Erythroblast (primary cell): ENCODE data around the gene TPT1.
"Not testable (repeated sequence)": the region's sequence is repeated elsewhere in the genome, so short reads cannot be mapped to it uniquely, and the experiment has no call there.

ENCODE experiments used
- DNase-seq, 2 experiments: peaks; one replicate each; lab custom pipeline; 2025; lab: John Stamatoyannopoulos, UW
- GATA1 ChIP-seq: IDR thresholded peaks from 2 replicates; pipeline ENCODE4 v1.6.1; 2011; ENCODE audit warnings: low read depth, mild to moderate bottlenecking, control low read depth, low read length, moderate library complexity
- POLR2A ChIP-seq: IDR thresholded peaks from 2 replicates; pipeline ENCODE4 v1.6.1; 2011; ENCODE audit warnings: mild to moderate bottlenecking, low read length

TPT1 gene

DNA sequence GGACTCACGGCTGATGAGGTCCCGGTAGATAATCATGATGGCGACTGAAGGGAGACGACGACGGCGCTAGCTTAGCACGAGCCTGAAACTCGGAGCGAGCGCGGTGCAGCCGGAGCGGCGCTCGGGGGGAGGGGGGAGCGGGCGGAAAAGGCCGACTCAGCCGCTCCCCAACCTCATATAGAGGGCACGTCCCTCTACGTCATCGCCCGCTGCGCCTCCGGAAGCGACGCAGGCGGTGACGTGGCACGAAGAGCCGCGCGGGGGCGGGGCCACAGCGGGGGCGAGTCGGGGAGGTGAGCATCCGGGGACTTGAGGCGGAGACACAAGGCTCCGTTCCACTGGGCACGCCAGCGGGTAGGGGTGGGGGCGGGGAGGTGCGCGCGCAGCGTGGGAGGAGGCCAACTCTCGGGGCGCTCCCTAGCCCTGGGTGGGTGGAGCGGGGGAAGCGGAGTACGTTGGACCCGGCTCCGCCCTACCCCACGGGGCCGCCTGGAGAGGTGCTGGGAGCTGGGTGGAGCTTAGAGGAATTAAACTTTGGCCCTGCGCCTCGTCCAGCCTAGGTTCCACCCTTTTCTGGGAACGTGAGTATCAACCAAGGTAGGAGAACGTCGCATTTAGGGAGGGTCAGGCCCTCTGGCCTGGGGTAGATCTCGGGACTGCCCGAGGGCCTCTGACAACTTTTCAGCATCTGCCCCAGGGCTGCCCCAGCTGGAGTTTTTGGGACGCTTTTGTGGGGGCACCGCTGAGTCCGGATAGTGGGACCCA lies at the start of gene TPT1:
TSS of gene TPT1 (minus strand) at position 150 of the 765 bp plus-strand sequence. CDS start at position 36, 114 bp downstream.
- DNase-seq: peak; percentile 100
- TF ChIP-seq GATA1 (no peak), POLR2A (peak; percentile 83)

DNA sequence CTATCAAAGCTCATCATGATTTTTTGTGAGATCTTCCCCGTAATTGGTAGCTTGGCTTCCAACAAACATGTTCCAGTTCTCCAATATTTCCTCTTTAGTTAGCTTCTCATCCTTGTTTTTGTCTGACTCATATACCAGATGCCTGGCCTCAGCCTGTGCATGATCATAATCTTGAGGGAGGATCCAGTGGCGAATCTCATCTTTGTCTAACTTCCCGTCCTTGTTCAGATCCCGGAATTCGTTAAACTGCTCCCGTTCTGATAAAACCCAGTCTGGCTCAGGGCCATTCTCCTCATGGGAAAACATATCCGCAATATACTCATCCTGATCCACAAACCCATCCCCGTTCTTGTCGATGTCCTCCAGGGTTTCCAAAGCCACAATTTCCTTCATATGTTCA lies 49.4 kb upstream of the TPT1 start:
- DNase-seq: not testable (repeated sequence)

DNA sequence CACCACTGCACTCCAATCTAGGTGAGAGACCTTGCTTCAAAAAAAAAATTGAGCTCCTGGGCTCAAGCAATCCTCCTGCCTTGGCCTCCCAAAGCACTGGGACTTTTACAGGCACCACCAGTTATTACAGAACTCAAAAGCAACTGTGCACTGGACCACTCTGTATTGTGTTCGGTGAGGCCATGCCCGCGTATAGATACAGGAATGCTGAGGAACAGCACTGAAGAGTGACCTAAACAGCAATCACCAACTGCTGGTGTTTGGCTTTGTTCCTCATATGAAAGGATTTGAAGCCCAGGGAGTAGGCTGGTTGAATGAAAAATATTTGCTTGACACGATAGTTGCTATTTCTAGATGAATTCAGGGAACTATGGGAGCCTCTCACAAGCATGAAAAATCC lies 47.7 kb upstream of the TPT1 start:
- TF ChIP-seq GATA1: no peak
- no peak for TF ChIP-seq POLR2A
- no peak for DNase-seq

DNA sequence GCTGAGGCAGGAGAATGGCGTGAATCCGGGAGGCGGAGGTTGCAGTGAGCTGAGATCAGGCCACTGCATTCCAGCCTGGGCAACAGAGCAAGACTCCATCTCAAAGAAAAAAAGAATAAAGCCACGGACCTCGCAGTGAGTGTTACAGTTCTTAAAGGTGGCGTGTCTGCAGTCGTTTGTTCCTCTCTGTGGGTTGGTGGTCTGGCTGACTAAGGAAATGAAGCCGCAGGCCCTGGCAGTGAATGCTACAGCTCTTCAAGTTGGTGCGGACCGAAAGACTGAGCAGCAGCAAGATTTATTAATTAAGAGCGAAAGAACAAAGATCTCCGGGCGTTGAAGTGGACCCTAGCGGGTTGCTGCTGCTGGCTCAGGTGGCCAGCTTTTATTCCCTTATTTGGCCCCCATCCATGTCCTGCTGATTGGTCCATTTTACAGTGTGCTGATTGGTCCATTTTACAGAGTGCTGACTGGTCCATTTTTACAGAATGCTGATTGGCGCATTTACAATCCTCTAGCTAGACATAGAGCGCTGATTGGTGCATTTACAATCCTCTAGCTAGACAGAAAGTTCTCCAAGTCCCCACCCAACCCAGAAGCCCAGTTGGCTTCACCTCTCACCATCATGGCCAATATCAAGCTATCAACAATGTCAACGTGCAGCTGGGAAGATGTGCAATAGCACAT lies 46.1 kb upstream of the TPT1 start:
- DNase-seq: not testable (repeated sequence)

DNA sequence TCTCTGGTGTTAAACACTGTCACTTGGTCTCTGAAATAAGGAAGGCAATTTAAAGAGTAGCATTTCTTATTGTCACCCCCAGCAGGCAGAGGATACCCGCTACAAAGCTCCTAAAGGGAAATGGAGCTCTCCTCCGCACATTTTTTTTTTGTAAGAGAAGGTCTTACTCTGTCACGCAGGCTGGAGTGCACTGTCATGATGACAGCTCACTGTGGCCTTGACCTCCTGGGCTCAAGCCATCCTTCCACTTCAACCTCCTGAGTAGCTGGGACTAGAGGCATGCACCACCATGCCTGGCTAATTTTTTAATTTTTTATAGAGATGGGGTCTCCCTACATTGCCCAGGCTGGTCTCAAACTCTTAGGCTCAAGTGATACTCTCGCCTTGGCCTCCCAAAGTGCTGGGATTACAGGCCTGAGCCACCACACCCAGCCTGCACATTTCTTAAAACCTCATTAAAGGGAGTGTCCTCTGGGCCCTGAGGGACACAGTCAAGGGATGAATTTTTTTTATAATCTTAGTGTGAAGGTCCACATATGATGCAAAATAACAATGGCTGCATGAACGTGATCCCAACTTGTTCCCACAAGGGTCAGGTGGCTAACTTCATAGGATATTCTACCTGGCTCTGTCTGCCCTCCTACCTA lies 45.0 kb upstream of the TPT1 start:
- TF ChIP-seq GATA1 (no peak), POLR2A (no peak)
- DNase-seq: peak in 1 of 2 experiments; percentile 32

DNA sequence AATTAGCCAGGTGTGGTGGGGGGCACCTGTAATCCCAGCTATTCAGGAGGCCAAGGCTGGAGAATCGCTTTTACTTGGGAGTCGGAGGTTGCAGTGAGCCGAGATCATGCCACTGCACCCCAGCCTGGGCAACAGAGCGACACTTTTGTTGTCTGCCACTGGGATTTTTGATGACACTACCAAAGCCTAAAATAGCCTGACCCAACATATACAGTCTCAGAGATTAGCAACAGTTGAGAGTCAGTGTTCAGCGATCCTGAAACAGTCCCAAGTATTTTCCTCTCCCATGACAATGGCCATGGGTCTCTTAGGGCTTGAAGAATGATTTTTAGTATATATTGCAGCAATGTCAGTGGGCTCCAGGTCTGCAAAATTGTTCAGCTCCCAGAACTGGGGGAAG lies 44.3 kb upstream of the TPT1 start:
- TF ChIP-seq POLR2A: no peak
- no peak for TF ChIP-seq GATA1
- DNase-seq: no peak

DNA sequence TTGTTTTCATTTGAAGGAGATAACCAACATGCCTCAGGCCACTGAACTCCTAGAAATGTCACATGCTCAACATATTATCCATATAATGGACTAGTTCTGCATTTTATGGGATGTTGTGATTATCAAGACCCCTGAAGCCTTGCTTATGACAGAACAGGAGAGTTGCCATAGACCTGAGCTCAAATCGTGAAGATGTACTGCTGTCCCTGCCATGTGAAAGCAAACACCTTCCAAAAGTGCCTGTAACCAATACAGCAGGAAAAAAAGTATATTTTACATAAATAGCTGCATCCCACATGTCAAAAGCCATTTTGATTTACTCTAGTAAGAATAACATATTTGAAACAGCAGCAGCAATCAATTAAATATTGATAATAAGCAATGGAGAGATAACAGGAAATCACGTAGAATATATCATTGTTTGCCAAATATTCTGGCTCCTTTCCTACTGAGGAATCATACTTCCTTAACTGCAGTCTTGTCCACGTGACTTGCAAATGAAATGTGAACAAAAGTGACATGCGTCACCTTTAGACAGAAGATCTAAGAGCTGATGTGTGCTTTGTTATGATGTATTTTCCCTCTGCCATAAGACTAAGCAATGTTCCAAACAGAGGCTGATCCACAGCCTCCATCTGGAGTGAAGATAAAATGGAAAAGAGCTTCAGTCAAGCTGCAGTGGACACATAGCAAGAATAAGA lies 43.6 kb upstream of the TPT1 start:
- TF ChIP-seq POLR2A (no peak), GATA1 (no peak)
- no peak for DNase-seq

DNA sequence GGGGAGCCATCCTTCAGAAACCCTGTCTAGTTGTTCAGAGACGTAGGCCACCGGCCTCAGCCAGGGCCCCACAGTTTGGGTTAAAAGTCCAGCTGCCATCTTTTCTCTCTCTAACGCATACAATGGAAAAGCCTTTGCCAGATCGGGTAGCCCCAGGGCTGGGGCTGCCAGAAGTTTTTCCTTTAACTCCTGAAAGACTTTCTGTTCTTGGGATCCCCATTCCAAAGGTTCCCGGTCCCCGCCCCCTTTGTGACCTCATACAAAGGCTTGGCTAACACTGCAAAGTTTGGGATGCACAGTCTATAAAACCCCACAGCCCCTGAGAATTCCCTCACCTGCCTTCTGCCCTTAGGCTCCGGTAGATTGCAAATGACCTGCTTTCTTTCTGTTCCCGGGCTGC lies 41.8 kb upstream of the TPT1 start:
- DNase-seq: not testable (repeated sequence)

DNA sequence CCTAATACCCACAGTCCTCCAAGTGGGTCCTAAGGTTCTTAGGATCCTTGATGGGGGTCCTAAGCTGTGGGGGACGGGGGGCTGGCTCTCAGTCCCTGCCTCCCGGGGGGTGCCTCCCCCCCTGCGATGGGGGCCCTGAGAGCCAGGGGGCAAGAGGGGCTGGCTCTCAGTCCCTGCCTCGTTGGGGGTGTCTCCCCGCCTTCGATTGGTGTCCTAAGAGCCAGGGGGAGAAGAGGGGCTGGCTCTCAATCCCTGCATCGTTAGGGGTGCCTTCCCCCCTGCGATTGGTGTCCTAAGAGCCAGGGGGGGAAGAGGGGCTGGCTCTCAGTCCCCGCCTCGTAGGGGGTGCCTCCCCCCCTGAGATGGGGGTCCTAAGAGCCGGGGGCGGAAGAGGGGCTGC lies 40.2 kb upstream of the TPT1 start:
- no peak for DNase-seq
- TF ChIP-seq GATA1 (no peak), POLR2A (no peak)

DNA sequence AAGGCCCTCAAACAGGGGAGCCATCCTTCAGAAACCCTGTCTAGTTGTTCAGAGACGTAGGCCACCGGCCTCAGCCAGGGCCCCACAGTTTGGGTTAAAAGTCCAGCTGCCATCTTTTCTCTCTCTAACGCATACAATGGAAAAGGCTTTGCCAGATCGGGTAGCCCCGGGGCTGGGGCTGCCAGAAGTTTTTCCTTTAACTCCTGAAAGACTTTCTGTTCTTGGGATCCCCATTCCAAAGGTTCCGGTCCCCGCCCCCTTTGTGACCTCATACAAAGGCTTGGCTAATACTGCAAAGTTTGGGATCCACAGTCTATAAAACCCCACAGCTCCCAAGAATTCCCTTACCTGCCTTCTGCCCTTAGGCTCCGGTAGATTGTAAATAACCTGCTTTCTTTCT lies 39.7 kb upstream of the TPT1 start:
- DNase-seq: not testable (repeated sequence)

DNA sequence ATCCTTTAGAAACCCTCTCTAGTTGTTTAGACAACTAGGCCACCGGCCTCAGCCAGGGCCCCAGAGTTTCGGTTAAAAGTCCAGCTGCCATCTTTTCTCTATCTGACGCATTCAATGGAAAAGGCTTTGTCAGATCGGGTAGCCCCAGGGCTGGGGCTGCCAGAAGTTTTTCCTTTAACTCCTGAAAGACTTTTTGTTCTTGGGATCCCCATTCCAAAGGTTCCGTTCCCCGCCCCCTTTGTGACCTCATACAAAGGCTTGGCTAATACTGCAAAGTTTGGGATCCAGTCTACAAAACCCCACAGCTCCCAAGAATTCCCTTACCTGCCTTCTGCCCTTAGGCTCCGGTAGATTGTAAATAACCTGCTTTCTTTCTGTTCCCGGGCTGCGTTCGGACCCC lies 38.5 kb upstream of the TPT1 start:
- not testable (repeated sequence) for DNase-seq

DNA sequence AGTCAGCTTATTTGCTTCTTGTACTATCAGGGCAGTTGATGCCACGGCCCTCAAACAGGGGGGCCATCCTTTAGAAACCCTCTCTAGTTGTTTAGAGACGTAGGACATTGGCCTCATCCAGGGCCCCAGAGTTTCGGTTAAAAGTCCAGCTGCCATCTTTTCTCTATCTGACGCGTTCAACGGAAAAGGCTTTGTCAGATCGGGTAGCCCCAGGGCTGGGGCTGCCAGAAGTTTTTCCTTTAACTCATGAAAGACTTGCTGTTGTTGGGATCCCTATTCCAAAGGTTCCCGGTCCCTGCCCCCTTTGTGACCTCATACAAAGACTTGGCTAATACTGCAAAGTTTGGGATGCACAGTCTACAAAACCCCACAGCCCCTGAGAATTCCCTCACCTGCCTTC lies 37.8 kb upstream of the TPT1 start:
- not testable (repeated sequence) for DNase-seq

DNA sequence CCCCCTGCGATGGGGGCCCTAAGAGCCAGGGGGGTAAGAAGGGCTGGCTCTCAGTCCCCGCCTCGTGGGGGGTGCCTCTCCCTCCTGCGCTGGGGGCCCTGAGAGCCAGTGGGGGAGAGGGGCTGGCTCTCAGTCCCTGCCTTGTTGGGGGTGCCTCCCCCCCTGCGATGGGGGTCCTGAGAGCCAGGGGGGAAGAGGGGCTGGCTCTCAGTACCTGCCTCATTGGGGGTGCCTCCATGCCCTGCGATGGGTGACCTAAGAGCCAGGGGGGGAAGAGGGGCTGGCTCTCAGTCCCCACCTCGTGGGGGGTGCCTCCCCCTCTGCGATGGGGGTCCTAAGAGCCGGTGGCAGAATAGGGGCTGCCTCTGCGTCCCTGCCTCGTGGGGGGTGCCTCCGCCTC lies 36.3 kb upstream of the TPT1 start:
- DNase-seq: not testable (repeated sequence)

DNA sequence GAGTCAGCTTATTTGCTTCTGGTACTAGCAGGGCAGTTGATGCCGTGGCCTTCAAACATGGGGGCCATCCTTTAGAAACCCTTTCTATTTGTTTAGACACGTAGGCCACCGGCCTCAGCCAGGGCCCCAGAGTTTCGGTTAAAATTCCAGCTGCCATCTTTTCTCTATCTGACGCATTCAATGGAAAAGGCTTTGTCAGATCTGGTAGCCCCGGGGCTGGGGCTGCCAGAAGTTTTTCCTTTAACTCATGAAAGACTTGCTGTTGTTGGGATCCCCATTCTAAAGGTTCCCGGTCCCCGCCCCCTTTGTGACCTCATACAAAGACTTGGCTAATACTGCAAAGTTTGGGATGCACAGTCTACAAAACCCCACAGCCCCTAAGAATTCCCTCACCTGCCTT lies 35.7 kb upstream of the TPT1 start:
- not testable (repeated sequence) for DNase-seq

DNA sequence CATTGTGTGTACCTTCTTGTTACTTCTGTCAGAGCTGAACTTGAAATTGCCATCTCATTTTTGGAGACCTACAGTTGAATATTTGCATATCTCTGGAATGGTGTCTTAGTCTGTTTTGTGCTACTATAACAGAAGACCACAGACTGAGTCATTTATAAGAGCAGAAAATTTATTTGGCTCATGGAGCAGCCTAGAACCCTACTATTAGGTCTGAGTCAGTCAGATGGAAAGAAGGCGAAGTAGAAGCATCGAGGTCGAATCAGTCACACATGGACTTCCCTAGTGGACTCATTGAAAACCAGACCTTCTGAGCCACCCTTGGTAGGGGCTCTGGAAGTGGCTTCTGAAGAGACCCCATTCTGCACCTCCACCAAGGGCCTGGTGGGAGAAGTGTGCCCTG lies 33.9 kb upstream of the TPT1 start:
- TF ChIP-seq GATA1 (no peak), POLR2A (no peak)

More for the DNA sequence above, 33.9 kb upstream of the TPT1 start:
- no peak for DNase-seq
